Measurements from ENCODE around the gene RAPGEF4. TPM values are rescaled to one million over a fixed set of nuclear protein-coding genes. Genes with fewer than 3 reads are reported as not detected.

The RAPGEF4 gene
- total RNA-seq, 1 experiment from 2014 or later = 0.59 TPM

- Histone ChIP-seq H4K20me1 (ENCODE audit: insufficient read depth) (no peaks in the 10 kb centered on the region), H3K9me3 (ENCODE audit: control insufficient read depth in 1 of 2, insufficient read depth in 1 of 2, low read depth in 1 of 2, low read length in 2 of 2) (no peaks in the 10 kb centered on the region), H3K27me3 (ENCODE audit: insufficient read depth, low read length) (no peaks in the 10 kb centered on the region), H3K4me1 (ENCODE audit: control insufficient read depth in 1 of 2, insufficient read depth in 2 of 2, low read length in 2 of 2) (no peaks in the 10 kb centered on the region), H3K4me3 (replicated peaks in 1 of 2; ENCODE audit: low read depth in 1 of 2, low read length in 2 of 2) (no peak overlapping the region), H3K36me3 (ENCODE audit: control insufficient read depth in 1 of 2, insufficient read depth in 2 of 2, low read length in 2 of 2) (no peaks in the 10 kb centered on the region), H3K79me2 (ENCODE audit: insufficient read depth, low read length) (no peaks in the 10 kb centered on the region), H3K9ac (ENCODE audit: low read length) (no peak overlapping the region), H3K27ac (ENCODE audit: low read depth, low read length) (no peak overlapping the region), H3K4me2 (ENCODE audit: low read length) (no peak overlapping the region), H2AFZ (ENCODE audit: low read depth, low read length, poor library complexity, severe bottlenecking) (no peak overlapping the region), H3K9me2 (ENCODE audit: insufficient read depth) (no peaks in the 10 kb centered on the region)
- ChIA-PET RAD21 (ENCODE audit: low non-redundant PET in 1 of 2, low total read pairs in 2 of 2, uncharacterized antibody in 2 of 2, unreplicated experiment in 2 of 2) (no interaction called here), POLR2A (no interaction called here), CTCF (interaction anchor here (1.9 kb wide), 1 partner anchor 67 kb away, joined by 19 read pairs; no protein-coding TSS in a partner anchor)
- peak; percentile 8 for DNase-seq (ENCODE audit: low read depth, low spot score)
- peak; percentile 75 for ATAC-seq
- intact Hi-C loops (cut with micrococcal nuclease) = loop anchor here (1.0 to 2.0 kb wide), 2 partner anchors 68 to 159 kb away; no protein-coding TSS in a partner anchor
- no TSS peak for BruUV-seq (replicated peaks)
- TF ChIP-seq EGR1 (IDR thresholded peaks at IDR 0.05; ENCODE audit: low read depth) (no peak), ZBTB33 (IDR thresholded peaks at IDR 0.05; ENCODE audit: extremely low read depth, insufficient replicate concordance, low read length) (no peak), TCF7L2 (IDR thresholded peaks at IDR 0.05; ENCODE audit: borderline replicate concordance, extremely low read depth, insufficient read depth, insufficient read length) (no peak), ZFX (IDR thresholded peaks at IDR 0.05) (no peak), CTCF (IDR thresholded peaks at IDR 0.05 in 2 of 3, conservative IDR thresholded peaks at IDR 0.05 in 1 of 3; ENCODE audit: borderline replicate concordance in 1 of 3, insufficient read depth in 1 of 3, low read depth in 2 of 3, low read length in 2 of 3) (peak; percentile 34 to 78 (median 64); a peak in 5 of 6 replicates), RAD21 (IDR thresholded peaks at IDR 0.05; ENCODE audit: low read depth) (peak; percentile 61), YY1 (IDR thresholded peaks at IDR 0.05; ENCODE audit: extremely low read depth, insufficient replicate concordance, low read depth, low read length) (no peak), SRF (IDR thresholded peaks at IDR 0.05; ENCODE audit: low read depth) (no peak), ELF1 (IDR thresholded peaks at IDR 0.05; ENCODE audit: borderline replicate concordance, low read depth) (no peak)
- TF ChIP-seq, protein P1, sequence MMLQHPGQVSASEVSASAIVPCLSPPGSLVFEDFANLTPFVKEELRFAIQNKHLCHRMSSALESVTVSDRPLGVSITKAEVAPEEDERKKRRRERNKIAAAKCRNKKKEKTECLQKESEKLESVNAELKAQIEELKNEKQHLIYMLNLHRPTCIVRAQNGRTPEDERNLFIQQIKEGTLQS (IDR thresholded peaks at IDR 0.05) = no peak
Measured at GRCh38 chr2:172864182-172864581, 128.5 kb downstream of the RAPGEF4 start.
